ENCODE data around the gene SORCS2. TPM values are rescaled to one million over a fixed set of nuclear protein-coding genes. Genes with fewer than 3 reads are reported as not detected.

The SORCS2 gene
- total RNA-seq, 1 experiment from 2014 or later, result 0.15 TPM

DNA sequence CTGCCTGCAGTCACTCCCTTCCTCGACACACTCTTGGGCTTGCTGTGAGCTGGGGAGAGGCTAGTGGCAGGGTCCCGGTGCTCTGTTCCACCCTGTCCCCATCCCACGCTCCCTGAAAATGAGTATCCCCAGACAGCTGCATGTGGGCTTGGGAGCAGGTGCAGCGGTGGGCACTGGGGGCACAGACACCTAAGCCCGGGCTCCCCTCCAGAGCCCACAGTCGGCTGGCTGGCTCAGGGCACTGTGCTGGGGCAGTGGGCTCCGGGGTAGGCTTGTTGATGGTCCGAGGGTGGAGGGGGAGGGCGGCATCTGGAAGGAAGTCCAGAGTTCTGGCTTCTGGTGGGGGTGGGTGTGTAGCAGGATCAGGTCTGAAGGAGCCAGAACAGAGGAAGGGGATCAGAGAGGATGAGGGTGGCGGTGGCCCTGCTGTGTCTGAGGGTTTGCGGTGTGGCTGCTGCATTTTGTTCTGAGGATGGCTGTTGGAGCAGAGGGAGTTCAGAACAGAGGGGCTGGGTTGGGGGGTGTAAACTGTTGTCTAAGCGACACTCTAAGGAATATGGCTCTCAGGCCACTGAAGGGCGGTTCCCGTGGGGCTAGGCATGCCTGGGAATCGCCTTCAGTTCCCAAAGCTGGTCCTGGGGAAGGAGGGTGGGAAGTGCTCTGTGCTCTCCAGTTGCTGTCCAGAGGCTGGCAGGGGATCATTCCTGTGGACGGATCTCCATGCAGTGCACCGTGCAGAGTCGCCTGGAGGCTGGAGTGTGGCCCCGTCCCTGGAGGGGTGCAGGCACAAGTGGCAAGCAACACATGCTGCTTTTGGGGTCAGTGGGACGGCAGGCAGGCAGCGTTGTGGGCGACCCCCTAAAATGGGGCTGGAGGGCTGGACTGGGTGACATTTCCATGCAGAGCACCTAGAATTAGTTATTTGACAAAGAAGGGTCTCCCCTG lies 114.0 kb downstream of the SORCS2 start:
- BruUV-seq (replicated peaks), result no TSS peak
- H3K27ac ChIP-seq (ENCODE audit: low read length), result no peak overlapping the region
- CTCF ChIA-PET, result interaction anchor here (1.4 kb wide), 1 partner anchor 121 kb away, joined by 3 read pairs; no protein-coding TSS in a partner anchor
- no peaks in the 10 kb centered on the region; the same call in 1 of the 2 replicates for H3K27me3 ChIP-seq (ENCODE audit: control insufficient read depth, insufficient read depth, low read length)
- TF ChIP-seq POLR2AphosphoS5 (IDR thresholded peaks at IDR 0.05; ENCODE audit: low read depth, low read length) (no peak), SIN3A (IDR thresholded peaks at IDR 0.05; ENCODE audit: borderline replicate concordance, insufficient read depth, low read depth, low read length) (no peak), TCF7L2 (IDR thresholded peaks at IDR 0.05; ENCODE audit: low read depth, low read length) (no peak), REST (IDR thresholded peaks at IDR 0.05; ENCODE audit: insufficient read depth in 1 of 2, low read depth in 2 of 2, low read length in 1 of 2) (no peak)
- TF ChIP-seq, protein P1, sequence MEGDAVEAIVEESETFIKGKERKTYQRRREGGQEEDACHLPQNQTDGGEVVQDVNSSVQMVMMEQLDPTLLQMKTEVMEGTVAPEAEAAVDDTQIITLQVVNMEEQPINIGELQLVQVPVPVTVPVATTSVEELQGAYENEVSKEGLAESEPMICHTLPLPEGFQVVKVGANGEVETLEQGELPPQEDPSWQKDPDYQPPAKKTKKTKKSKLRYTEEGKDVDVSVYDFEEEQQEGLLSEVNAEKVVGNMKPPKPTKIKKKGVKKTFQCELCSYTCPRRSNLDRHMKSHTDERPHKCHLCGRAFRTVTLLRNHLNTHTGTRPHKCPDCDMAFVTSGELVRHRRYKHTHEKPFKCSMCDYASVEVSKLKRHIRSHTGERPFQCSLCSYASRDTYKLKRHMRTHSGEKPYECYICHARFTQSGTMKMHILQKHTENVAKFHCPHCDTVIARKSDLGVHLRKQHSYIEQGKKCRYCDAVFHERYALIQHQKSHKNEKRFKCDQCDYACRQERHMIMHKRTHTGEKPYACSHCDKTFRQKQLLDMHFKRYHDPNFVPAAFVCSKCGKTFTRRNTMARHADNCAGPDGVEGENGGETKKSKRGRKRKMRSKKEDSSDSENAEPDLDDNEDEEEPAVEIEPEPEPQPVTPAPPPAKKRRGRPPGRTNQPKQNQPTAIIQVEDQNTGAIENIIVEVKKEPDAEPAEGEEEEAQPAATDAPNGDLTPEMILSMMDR (IDR thresholded peaks at IDR 0.05), result no peak
- POLR2A ChIA-PET, result no interaction called here
- H3K36me3 ChIP-seq (ENCODE audit: control insufficient read depth, insufficient read depth, low read length), result no peaks in the 10 kb centered on the region
- H3K4me3 ChIP-seq (ENCODE audit: low read depth in 2 of 2, low read length in 2 of 2), result no peak overlapping the region
- DNase-seq (ENCODE audit: low read depth, low spot score) (no peak), ATAC-seq (no peak)
- intact Hi-C loops (cut with micrococcal nuclease; ENCODE audit: unreplicated experiment) (no loop called here), in situ Hi-C loops (cut with HindIII; ENCODE audit: low pct_unique_long_range_greater_than_20kb, low sequenced_read_pairs) (no loop called here)
- no peaks in the 10 kb centered on the region for H3K4me1 ChIP-seq (ENCODE audit: control insufficient read depth, insufficient read depth, low read length)
- no peaks in the 10 kb centered on the region for H3K9me3 ChIP-seq (ENCODE audit: control insufficient read depth, insufficient read depth, low read depth, low read length)

DNA sequence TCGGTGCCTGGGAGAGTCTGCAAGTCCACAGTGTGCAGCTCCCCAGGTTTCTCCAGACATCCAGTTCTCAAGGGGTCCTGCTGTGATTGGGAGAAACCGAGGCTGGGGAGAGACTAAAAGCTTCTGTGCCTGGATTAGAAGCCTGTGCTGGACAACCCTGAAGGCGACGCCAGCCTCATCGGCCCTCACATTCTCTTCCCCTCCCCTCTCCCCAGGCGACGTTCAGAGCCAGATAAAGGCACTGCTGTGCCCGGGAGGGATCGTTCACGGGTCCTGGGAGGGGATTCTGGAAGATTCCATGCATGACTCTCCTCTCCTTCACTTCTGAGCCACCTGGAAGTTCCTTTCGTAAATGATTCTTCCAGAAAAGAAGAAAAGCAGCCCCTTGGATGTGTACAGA lies 114.6 kb downstream of the SORCS2 start:
- BruUV-seq (replicated peaks), result no TSS peak
- no peak for DNase-seq (ENCODE audit: low read depth, low spot score)
- Histone ChIP-seq H3K27ac (ENCODE audit: low read length) (no peak overlapping the region), H3K27me3 (ENCODE audit: control insufficient read depth, insufficient read depth, low read length) (no peaks in the 10 kb centered on the region; the same call in 1 of the 2 replicates), H3K4me1 (ENCODE audit: control insufficient read depth, insufficient read depth, low read length) (no peaks in the 10 kb centered on the region), H3K36me3 (ENCODE audit: control insufficient read depth, insufficient read depth, low read length) (no peaks in the 10 kb centered on the region), H3K9me3 (ENCODE audit: control insufficient read depth, insufficient read depth, low read depth, low read length) (no peaks in the 10 kb centered on the region), H3K4me3 (ENCODE audit: low read depth in 2 of 2, low read length in 2 of 2) (no peak overlapping the region)
- in situ Hi-C loops (cut with HindIII; ENCODE audit: low pct_unique_long_range_greater_than_20kb, low sequenced_read_pairs), result no loop called here
- ChIA-PET POLR2A (no interaction called here), CTCF (interaction anchor here (1.4 kb wide), 1 partner anchor 122 kb away, joined by 3 read pairs; no protein-coding TSS in a partner anchor)
- intact Hi-C loops (cut with micrococcal nuclease; ENCODE audit: unreplicated experiment), result no loop called here
- no peak for TF ChIP-seq SIN3A (IDR thresholded peaks at IDR 0.05; ENCODE audit: borderline replicate concordance, insufficient read depth, low read depth, low read length)
- TF ChIP-seq, protein P1 (IDR thresholded peaks at IDR 0.05), result no peak
- TF ChIP-seq POLR2AphosphoS5 (IDR thresholded peaks at IDR 0.05; ENCODE audit: low read depth, low read length), result no peak
- no peak for TF ChIP-seq TCF7L2 (IDR thresholded peaks at IDR 0.05; ENCODE audit: low read depth, low read length)
- TF ChIP-seq REST (IDR thresholded peaks at IDR 0.05; ENCODE audit: insufficient read depth in 1 of 2, low read depth in 2 of 2, low read length in 1 of 2), result no peak
- no peak for ATAC-seq

Measured in Panc1 (cell line).